LNCaP clone FGC (cell line): ENCODE data around the gene SMIM7.
"Not testable (repeated sequence)": the region's sequence is repeated elsewhere in the genome, so short reads cannot be mapped to it uniquely, and the experiment has no call there.

Experiments used
- DNase-seq: peaks from one replicate; pipeline ENCODE4 v3.0.0-alpha.2; 2011; ENCODE audit warnings: low read depth
- H3K4me3 ChIP-seq: 2 replicates; pipeline ENCODE4 v1.5.1; 2011; ENCODE audit warnings: mild to moderate bottlenecking, low read depth, low read length, control low read depth
- TF ChIP-seq, protein P1 (sequence below): IDR thresholded peaks from 2 replicates; pipeline ENCODE4 v1.5.1; 2012; ENCODE audit warnings: mild to moderate bottlenecking; ENCODE audit not compliant: control insufficient read depth, insufficient read depth; ENCODE audit errors: extremely low read depth

The SMIM7 gene

DNA sequence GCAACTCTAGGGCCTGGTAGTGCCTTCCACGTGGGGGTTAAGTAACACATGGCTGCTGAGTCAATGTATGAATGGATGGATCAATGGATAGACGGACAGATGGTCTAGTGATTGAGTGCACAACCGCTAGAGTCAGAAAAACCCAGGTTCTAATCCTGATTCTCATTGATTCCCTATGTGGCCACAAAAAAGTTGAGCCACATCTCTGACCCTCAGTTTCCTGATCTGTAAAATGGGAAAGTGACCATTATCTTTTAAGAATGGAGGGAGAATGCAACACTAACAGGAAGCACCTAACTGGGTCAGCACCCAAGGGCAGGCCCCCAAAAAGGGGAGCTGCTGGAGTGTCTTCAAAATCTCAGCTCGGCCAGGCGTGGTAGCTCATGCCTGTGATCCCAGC is 2.6 kb downstream of the SMIM7 start:
- no peak overlapping the region for H3K4me3 ChIP-seq
- TF ChIP-seq, protein P1, sequence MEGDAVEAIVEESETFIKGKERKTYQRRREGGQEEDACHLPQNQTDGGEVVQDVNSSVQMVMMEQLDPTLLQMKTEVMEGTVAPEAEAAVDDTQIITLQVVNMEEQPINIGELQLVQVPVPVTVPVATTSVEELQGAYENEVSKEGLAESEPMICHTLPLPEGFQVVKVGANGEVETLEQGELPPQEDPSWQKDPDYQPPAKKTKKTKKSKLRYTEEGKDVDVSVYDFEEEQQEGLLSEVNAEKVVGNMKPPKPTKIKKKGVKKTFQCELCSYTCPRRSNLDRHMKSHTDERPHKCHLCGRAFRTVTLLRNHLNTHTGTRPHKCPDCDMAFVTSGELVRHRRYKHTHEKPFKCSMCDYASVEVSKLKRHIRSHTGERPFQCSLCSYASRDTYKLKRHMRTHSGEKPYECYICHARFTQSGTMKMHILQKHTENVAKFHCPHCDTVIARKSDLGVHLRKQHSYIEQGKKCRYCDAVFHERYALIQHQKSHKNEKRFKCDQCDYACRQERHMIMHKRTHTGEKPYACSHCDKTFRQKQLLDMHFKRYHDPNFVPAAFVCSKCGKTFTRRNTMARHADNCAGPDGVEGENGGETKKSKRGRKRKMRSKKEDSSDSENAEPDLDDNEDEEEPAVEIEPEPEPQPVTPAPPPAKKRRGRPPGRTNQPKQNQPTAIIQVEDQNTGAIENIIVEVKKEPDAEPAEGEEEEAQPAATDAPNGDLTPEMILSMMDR: no peak
- no peak for DNase-seq

DNA sequence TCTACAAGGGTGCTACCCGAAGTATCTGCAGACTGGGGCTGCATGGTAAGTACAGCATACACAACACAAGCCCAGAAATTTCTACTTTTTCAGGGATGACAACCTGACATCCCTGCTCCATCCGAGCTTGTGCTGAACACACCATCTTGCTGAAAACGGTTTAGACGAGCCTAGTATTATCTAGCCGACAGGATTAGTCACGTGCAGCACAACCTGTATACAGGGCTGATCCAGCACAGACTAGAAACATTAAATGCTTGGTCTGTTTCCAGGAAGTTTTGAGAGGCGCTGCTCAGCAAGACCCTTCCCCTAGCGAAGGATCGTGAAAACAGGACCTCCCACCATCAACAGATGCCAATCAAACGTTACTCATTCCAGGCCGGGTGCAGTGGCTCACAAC is 4.2 kb downstream of the SMIM7 start:
- H3K4me3 ChIP-seq: no peak overlapping the region
- DNase-seq: no peak
- TF ChIP-seq, protein P1: no peak

DNA sequence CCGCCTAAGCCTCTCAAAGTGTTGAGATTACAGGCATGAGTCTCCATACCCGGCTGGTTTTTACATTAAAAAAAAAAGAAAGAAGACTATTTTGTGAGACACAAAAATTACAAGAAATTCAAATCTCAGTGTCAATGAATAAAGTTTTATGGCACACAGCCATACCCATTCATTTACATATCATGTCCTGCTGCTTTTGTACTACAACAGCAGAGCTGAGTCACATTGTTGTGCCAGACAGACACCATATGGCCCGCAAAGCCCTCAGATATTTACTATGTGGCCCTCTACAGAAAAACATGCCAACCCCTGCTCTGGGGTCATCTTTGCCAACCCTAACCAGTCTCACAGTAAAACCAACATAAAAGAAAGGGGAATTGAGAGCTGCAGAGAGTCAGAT is 5.3 kb downstream of the SMIM7 start:
- no peak for DNase-seq
- no peak overlapping the region for H3K4me3 ChIP-seq
- TF ChIP-seq, protein P1: no peak

DNA sequence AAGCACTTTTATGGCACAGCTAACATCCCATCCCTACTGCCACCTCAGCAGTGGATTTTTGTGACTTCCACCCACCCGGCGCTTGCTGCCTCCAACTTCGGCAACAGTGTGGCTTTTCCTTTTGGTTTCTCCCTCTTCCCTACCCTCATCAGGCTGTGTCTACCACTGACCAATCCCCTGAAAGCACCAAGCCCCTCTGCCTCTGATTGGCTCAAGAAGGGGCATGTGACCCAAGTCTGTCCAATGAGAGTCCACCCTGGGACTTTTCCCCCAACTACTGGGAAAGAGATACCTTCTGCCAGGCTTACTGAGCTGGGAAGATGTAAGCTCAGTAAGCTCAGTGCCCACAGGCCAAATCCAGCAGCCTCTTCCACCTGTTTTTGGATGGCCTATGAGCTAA is 5.8 kb downstream of the SMIM7 start:
- TF ChIP-seq, protein P1: no peak
- DNase-seq: no peak
- H3K4me3 ChIP-seq: no peak overlapping the region

DNA sequence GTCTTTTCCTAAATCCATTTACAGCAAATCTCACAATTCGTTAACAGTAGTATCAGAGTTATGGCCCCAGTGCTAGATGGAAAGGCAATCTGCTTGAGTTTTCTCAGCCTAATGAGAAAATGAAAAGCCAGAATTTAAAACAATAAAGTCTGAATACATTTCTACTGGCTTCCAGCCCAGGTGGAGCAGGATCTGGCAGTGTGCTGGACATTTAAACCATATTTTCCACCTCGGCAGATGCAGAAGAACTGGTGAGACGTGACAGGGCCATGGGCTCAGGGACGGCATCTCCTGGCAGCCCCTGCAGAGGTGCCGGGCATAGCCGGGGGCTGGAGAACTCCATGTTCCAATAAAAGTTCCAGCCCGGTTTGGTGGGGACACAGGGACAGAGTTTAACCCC is 7.1 kb downstream of the SMIM7 start:
- TF ChIP-seq, protein P1: no peak
- no peak for DNase-seq
- H3K4me3 ChIP-seq: no peak overlapping the region

DNA sequence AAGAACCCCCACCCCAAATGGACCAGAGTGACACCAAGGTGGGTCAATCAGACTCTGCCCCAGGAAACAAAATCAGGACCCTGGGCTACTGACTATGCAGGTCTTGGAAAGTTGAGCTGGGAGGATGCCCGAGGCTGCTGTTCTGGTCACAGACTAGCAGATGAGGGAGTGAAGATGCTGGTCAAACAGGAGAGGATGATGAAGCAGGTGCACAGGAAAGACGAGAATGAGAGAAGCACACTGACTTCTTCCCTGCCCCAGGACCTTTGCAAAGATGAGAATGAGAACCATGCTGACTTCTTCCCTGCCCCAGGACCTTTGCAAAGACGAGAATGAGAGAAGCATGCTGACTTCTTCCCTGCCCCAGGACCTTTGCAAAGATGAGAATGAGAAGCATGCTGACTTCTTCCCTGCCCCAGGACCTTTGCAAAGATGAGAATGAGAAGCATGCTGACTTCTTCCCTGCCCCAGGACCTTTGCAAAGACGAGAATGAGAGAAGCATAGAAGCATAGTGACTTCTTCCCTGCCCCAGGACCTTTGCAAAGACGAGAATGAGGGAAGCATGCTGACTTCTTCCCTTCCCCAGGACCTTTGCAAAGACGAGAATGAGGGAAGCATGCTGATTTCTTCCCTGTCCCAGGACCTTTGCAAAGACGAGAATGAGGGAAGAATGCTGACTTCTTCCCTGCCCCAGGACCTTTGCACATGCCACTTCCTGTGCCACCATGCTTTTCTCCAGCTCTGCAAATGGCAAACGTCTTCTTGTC is 8.3 kb downstream of the SMIM7 start:
- H3K4me3 ChIP-seq, DNase-seq: not testable (repeated sequence)

DNA sequence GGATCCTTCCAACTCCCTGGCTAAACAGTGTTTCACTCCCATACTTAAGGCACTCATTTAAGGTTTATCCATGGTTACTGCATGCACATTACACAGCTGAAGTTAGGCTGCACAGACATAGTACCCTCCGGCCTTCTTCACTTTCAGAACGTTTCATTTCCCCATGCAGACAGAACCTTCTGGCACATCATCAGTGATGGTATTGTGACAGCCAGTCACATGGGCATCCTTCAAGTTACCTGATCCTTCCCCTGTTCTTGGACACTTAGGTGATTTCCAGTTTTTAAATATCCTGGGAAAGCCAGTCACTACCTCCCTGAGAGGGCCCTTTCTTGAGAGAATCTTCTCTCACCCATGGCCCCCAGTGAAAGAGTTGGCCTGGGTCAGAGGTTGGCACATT is 9.1 kb downstream of the SMIM7 start:
- no peak overlapping the region for H3K4me3 ChIP-seq
- TF ChIP-seq, protein P1: no peak
- no peak for DNase-seq

DNA sequence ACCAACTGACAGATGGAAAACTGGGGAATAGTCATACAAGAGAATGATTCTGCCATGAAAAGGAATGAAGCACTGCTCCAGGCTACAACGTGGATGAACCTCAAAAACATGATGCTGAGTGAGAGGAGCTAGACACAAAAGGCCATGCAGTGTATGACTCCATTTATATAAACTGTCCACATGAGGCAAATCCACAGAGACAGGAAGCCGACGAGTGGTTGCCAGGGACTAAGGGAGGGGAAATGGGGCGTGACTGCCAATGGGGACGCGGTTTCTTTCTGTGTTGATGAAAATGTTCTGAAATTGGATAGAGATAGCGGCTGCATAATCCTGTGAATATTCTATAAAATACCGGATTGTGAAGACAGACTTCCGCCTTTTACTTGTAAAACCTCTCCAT is 10.2 kb downstream of the SMIM7 start:
- no peak for DNase-seq
- TF ChIP-seq, protein P1: no peak

More for the DNA sequence above, 10.2 kb downstream of the SMIM7 start:
- H3K4me3 ChIP-seq: no peak overlapping the region
